BLaER1 treated with 17β-estradiol and CSF1 and Interleukin-3, amounts not matched to agents 10 nM and 100 nM (cell line): ENCODE measurements around the gene ACSBG1.

ENCODE experiments used
- H3K27ac ChIP-seq, 11 experiments: shearing (Covaris generic); formaldehyde crosslinking; 2 replicates each; pipeline ENCODE4 v1.8.1; 2022
- H3K27me3 ChIP-seq, 11 experiments: shearing (Covaris generic); formaldehyde crosslinking; 2 replicates each; pipeline ENCODE4 v1.8.1; 2022
- H3K36me3 ChIP-seq, 11 experiments: shearing (Covaris generic); formaldehyde crosslinking; 2 replicates each; pipeline ENCODE4 v1.8.1; 2022
- H3K4me1 ChIP-seq, 10 experiments: shearing (Covaris generic); formaldehyde crosslinking; 2 replicates each; pipeline ENCODE4 v1.8.1; 2022
- H3K4me2 ChIP-seq, 11 experiments: shearing (Covaris generic); formaldehyde crosslinking; 2 replicates each; pipeline ENCODE4 v1.8.1; 2022
- H3K4me3 ChIP-seq, 10 experiments: shearing (Covaris generic); formaldehyde crosslinking; 2 replicates each; pipeline ENCODE4 v1.8.1; 2022
- H3K9ac ChIP-seq, 11 experiments: shearing (Covaris generic); formaldehyde crosslinking; 2 replicates each; pipeline ENCODE4 v1.8.1; 2022
- H3K9me3 ChIP-seq, 11 experiments: shearing (Covaris generic); formaldehyde crosslinking; replicated peaks in 1 of 11; 2 replicates each; pipeline ENCODE4 v1.8.1; 2022
- H4K20me1 ChIP-seq, 11 experiments: shearing (Covaris generic); formaldehyde crosslinking; 2 replicates each; pipeline ENCODE4 v1.8.1; 2022
- Cebpa-rat ChIP-seq, 11 experiments: shearing (Covaris generic); IDR thresholded peaks; 2 replicates each; pipeline ENCODE4 v1.8.1; 2022

ACSBG1 gene

DNA sequence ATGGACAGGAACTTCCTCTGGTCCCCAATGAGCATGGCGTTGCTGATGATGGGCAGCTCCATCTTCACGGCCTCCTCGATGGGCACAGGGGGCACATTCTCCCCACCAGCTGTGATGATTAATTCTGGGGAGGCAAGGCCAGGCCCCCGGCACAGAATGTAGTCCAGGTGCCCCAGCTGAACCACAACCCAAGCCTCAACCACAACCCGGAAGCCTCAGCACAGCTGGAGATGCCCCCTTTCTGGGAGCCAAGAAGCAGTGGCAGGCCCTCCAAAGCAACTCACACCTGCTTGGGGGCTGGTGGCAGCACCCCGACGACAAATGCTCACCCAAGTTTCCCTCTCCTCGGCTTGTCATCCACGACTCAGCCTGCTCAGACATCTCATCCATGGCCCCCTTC is 60.0 kb downstream of the ACSBG1 start:
- TF ChIP-seq Cebpa-rat (IDR thresholded peaks at IDR 0.05): no peak
- no peak overlapping the region for H3K4me3 ChIP-seq
- peaks cover 0 to 8% (median 0%) of the 10 kb centered on the region in 11 experiments; a peak in 1 of 22 replicates for H4K20me1 ChIP-seq
- peaks cover 32 to 54% (median 46%) of the 10 kb centered on the region in 10 experiments for H3K4me1 ChIP-seq
- H3K27me3 ChIP-seq: no peaks in the 10 kb centered on the region
- peak overlapping the region; percentile 74 to 90 (median 83) for H3K4me2 ChIP-seq
- H3K9me3 ChIP-seq: peaks cover 0 to 10% (median 7%) of the 10 kb centered on the region in 11 experiments; a peak in 9 of 22 replicates
- peak overlapping the region in 4 of 11 experiments; percentile 7 to 33 (median 16); a peak in 3 of 22 replicates for H3K9ac ChIP-seq
- H3K36me3 ChIP-seq: peaks cover 11 to 36% (median 33%) of the 10 kb centered on the region in 11 experiments; a peak in 21 of 22 replicates
- peak overlapping the region in 7 of 11 experiments; percentile 28 to 85 (median 69); a peak in 14 of 22 replicates for H3K27ac ChIP-seq

DNA sequence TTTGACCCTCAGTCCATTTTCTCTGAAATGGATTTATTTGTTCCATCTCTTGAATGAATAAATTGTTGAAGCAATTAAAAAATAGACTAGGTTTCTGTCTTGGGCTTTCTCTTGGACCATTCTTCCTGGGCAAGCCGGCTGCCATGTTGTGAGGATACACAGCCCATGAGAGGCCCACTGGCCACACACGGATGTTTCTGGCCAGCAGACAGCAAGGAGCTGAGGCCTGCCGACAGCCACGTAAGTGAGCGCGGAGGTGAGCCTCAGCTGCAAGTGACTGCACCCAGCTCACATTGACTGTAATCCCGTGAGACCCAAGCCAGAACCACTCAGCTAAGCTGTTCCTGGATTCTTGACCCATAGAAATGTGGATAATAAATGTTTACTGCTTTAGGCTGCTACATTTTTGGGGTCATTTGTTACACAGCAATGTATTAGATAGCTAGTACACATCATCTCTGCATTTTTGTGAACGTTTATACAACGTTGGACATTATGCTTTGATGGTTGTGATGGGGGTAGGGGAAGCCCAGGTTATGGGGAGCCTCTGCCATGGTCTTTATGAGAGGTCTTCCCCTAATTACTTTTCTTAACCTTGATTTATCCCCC is 62.4 kb downstream of the ACSBG1 start:
- H4K20me1 ChIP-seq: peaks cover 0 to 13% (median 0%) of the 10 kb centered on the region in 11 experiments; a peak in 3 of 22 replicates
- peak overlapping the region in 7 of 11 experiments; percentile 19 to 90 (median 83); a peak in 12 of 22 replicates for H3K4me2 ChIP-seq
- no peak overlapping the region for H3K4me3 ChIP-seq
- peak overlapping the region in 5 of 11 experiments; percentile 14 to 83 (median 74); a peak in 9 of 22 replicates for H3K27ac ChIP-seq
- peaks cover 32 to 54% (median 46%) of the 10 kb centered on the region in 10 experiments for H3K4me1 ChIP-seq
- no peaks in the 10 kb centered on the region for H3K27me3 ChIP-seq
- H3K36me3 ChIP-seq: peaks cover 34 to 60% (median 56%) of the 10 kb centered on the region in 11 experiments
- TF ChIP-seq Cebpa-rat (IDR thresholded peaks at IDR 0.05): no peak
- H3K9me3 ChIP-seq: peaks cover 0 to 10% (median 7%) of the 10 kb centered on the region in 11 experiments; a peak in 9 of 22 replicates
- H3K9ac ChIP-seq: no peak overlapping the region; a peak in 1 of 22 replicates

DNA sequence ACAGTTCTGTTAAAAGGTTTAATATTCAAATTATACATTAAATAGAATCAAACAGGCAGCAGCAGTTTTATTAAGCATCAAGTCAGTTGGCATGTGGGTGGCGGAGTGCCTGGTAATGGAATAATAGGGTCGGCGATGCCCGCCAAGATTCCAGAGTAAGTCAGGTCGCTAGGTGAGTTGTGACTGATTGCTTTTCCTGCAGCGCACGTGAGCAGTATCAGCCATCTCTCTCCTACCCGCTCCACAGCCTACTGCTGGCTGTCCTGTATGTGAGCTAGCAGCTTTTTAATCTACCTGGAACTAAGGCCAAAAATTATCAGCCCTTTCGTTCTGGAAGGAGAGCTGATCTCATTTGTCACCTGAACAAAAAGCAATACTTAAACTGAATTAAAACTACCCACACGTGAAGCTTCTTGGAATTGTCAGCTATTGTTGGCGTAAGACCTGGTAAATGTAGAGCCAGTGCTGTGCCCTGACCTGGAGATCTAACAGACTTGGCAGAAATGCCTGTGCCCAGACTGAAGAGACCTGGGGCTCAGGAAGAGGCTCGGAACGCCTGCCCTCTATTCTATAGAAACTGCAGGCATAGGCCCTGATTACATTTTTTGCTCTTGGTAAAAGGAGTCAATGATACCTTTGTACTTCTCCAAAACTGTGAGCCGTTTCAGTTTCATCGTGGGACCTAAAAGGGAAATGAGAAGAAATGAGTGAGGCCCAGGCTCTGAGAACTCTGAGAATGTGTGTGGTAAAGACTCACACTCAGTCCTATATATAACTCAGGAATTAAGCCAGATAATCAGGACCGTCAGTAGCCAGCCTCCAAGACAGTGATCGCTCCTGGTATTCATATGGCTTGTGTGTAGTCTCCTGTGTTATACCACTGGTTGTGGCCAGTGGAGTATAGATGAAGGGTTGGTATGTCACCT is 63.3 kb downstream of the ACSBG1 start:
- Histone ChIP-seq H3K9ac (peak overlapping the region in 1 of 11 experiments; percentile 28; a peak in 1 of 22 replicates), H3K4me3 (no peak overlapping the region), H3K36me3 (peaks cover 43 to 69% (median 65%) of the 10 kb centered on the region in 11 experiments), H4K20me1 (peaks cover 0 to 13% (median 0%) of the 10 kb centered on the region in 11 experiments; a peak in 3 of 22 replicates), H3K4me2 (peak overlapping the region in 7 of 11 experiments; percentile 19 to 90 (median 83); a peak in 12 of 22 replicates), H3K27me3 (no peaks in the 10 kb centered on the region), H3K4me1 (peaks cover 32 to 54% (median 46%) of the 10 kb centered on the region in 10 experiments), H3K9me3 (peaks cover 0 to 10% (median 7%) of the 10 kb centered on the region in 11 experiments; a peak in 9 of 22 replicates), H3K27ac (peak overlapping the region in 5 of 11 experiments; percentile 14 to 83 (median 74); a peak in 10 of 22 replicates)
- no peak for TF ChIP-seq Cebpa-rat (IDR thresholded peaks at IDR 0.05)

DNA sequence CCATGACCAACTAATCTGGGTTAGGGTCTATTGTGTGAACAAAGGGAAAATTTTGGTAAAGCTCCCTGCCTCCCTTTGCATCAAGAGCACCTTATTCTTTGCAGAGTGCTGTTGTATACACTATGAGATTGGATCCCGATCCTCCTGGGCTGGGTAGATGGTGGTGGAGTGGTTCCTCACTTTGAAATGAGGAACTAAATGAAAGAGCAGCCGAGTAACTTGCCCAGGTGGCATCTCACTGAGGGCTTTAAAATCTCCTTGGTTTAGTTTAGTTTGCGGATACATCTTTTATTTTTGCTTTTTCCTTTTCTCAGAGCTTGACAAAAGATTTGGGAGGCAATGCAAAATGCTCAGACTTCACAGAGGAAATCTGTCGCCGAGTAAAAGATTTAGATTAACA is 65.8 kb downstream of the ACSBG1 start:
- H3K4me3 ChIP-seq: no peak overlapping the region
- no peak overlapping the region for H3K27ac ChIP-seq
- no peak for TF ChIP-seq Cebpa-rat (IDR thresholded peaks at IDR 0.05)
- no peaks in the 10 kb centered on the region for H3K27me3 ChIP-seq
- H3K4me2 ChIP-seq: no peak overlapping the region
- H3K9ac ChIP-seq: no peak overlapping the region
- H3K36me3 ChIP-seq: peaks cover 62 to 94% (median 90%) of the 10 kb centered on the region in 11 experiments
- H3K4me1 ChIP-seq: peaks cover 12 to 35% (median 30%) of the 10 kb centered on the region in 10 experiments
- peaks cover 0 to 13% (median 0%) of the 10 kb centered on the region in 11 experiments; a peak in 3 of 22 replicates for H4K20me1 ChIP-seq
- H3K9me3 ChIP-seq: peaks cover 0 to 10% (median 7%) of the 10 kb centered on the region in 11 experiments; a peak in 9 of 22 replicates

DNA sequence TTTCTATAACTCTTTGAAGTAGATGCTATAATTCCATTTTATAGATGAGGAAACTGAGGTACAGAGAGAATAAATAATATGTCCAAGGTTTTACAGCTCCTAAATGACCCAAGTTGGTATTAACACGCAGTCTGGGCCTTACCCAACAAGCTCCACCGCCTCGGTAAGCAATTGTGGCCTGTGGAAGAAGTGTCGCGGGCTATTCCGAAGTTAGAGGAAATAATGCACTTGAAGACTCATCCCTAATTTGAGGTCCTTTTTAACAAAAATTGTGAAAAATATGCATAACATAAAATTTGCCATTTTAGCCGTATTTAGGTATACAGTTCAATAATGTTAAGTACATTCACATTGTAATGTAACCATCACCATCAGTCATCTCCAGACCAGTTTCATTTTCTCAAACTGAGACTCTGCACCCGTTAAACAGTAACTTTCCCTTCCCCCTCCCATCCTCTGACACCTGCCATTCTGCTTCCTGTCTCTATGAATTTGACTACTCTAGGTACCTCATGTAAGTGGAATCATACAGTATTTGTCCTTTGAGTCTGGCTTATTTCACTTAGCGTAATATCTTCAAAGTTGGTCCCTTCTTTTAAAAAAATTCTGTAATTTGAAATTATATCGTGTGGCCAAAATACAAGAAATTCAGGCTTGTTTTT is 67.0 kb downstream of the ACSBG1 start:
- no peak overlapping the region for H3K9ac ChIP-seq
- peaks cover 0 to 8% (median 6%) of the 10 kb centered on the region in 11 experiments; a peak in 9 of 22 replicates for H3K9me3 ChIP-seq
- H4K20me1 ChIP-seq: peaks cover 0 to 13% (median 0%) of the 10 kb centered on the region in 11 experiments; a peak in 5 of 22 replicates
- H3K36me3 ChIP-seq: peaks cover 72 to 100% (median 95%) of the 10 kb centered on the region in 11 experiments
- H3K27ac ChIP-seq: no peak overlapping the region
- no peak for TF ChIP-seq Cebpa-rat (IDR thresholded peaks at IDR 0.05)
- peaks cover 0 to 23% (median 18%) of the 10 kb centered on the region in 10 experiments; a peak in 16 of 20 replicates for H3K4me1 ChIP-seq
- H3K4me2 ChIP-seq: no peak overlapping the region; a peak in 1 of 22 replicates
- H3K4me3 ChIP-seq: no peak overlapping the region
- no peaks in the 10 kb centered on the region for H3K27me3 ChIP-seq

DNA sequence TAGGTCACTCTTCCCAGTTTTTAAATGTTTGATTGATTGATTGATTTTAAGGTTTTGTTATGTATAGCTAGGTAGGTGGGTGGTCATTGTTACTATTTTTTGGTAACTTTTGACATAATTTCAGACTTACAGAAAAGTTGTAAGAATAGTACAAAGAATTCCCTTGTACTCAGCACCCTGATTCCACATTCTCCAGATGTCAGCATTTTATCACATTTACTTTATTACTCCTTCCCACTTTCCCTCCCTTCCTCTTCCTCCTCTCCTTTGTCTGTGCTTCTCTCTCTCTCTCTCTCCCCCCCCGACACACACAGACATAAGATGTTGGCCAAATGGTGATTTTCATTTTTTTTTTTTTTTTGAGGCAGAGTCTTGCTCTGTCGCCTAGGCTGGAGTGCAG is 70.4 kb downstream of the ACSBG1 start:
- no peak for TF ChIP-seq Cebpa-rat (IDR thresholded peaks at IDR 0.05)
- Histone ChIP-seq H3K27ac (no peak overlapping the region), H4K20me1 (peaks cover 0 to 16% (median 0%) of the 10 kb centered on the region in 11 experiments; a peak in 8 of 22 replicates), H3K36me3 (peaks cover 91 to 100% (median 98%) of the 10 kb centered on the region in 11 experiments), H3K9me3 (no peaks in the 10 kb centered on the region), H3K9ac (no peak overlapping the region), H3K4me1 (peaks cover 0 to 5% (median 0%) of the 10 kb centered on the region in 10 experiments; a peak in 4 of 20 replicates), H3K4me2 (no peak overlapping the region), H3K27me3 (no peaks in the 10 kb centered on the region), H3K4me3 (no peak overlapping the region)

DNA sequence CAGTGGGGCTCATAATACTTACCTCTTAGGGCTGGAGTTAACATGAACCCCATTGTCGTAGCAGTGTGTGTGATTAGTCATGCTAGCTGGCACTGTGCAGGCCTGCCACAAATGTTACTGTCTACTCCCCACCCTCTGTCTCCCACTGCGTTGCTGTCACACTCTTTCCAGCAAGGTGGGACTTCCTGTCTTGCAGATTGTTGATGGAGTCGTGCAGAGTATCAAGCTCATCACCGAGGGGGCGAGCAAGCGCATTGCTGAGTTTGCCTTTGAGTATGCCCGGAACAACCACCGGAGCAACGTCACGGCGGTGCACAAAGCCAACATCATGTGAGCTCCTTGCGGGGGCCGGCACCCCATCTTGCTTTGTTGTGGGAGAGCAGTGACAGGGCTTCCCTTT is 72.3 kb downstream of the ACSBG1 start:
- H3K4me1 ChIP-seq: peaks cover 0 to 4% (median 0%) of the 10 kb centered on the region in 10 experiments; a peak in 2 of 20 replicates
- no peaks in the 10 kb centered on the region for H3K27me3 ChIP-seq
- no peak overlapping the region for H3K4me3 ChIP-seq
- H4K20me1 ChIP-seq: peaks cover 0 to 11% (median 4%) of the 10 kb centered on the region in 11 experiments; a peak in 10 of 22 replicates
- no peak overlapping the region for H3K9ac ChIP-seq
- H3K36me3 ChIP-seq: peaks cover 88 to 100% (median 97%) of the 10 kb centered on the region in 11 experiments
- no peak overlapping the region for H3K4me2 ChIP-seq
- no peaks in the 10 kb centered on the region for H3K9me3 ChIP-seq
- no peak for TF ChIP-seq Cebpa-rat (IDR thresholded peaks at IDR 0.05)
- H3K27ac ChIP-seq: no peak overlapping the region

DNA sequence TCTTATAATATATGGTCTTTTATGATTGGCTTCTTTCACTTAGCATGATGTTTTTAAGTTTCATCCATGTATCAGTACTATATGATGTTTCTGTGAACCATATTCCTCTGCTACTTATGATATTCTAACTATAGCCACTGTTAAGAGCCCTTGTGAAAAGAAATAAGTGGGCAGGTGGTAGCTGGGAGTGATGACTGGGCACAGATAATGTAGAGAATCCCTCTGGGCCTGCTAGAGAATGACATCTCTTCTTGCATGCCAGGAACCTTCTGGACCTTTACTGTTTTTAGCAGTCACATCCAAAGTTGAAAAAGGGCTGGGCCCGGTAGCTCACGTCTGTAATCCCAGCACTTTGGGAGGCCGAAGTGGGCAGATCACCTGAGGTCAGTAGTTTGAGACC is 75.0 kb downstream of the ACSBG1 start:
- H3K27ac ChIP-seq: no peak overlapping the region
- no peak overlapping the region for H3K4me2 ChIP-seq
- H3K4me3 ChIP-seq: no peak overlapping the region
- peaks cover 74 to 100% (median 88%) of the 10 kb centered on the region in 11 experiments for H3K36me3 ChIP-seq
- H3K27me3 ChIP-seq: no peaks in the 10 kb centered on the region
- no peaks in the 10 kb centered on the region for H3K9me3 ChIP-seq
- no peak overlapping the region for H3K9ac ChIP-seq
- peaks cover 0 to 32% (median 24%) of the 10 kb centered on the region in 11 experiments; a peak in 15 of 22 replicates for H4K20me1 ChIP-seq
- peaks cover 0 to 10% (median 0%) of the 10 kb centered on the region in 10 experiments; a peak in 5 of 20 replicates for H3K4me1 ChIP-seq
- TF ChIP-seq Cebpa-rat (IDR thresholded peaks at IDR 0.05): no peak
